ENCODE measurements around the gene FBXL17.

DNA sequence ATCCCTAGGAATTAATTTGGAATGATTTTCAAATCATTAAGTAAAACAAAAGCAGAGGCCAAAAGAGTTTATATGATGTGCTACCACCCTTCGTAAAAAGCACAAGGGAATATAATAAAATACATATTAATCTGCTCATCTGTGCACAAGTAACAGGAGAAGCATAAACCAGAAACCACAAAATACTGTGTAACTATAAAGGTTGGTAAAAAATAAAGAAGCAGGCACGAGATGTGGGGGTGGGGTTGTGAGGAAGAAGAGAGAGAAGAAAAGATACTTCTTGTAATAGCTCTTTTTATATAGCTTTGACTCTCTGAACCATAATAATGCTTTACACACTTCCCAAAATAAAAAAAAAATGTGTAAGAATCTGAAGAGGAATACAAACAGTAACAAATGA, 496.3 kb downstream of the FBXL17 start:
- no peak for TF ChIP-seq EZH2 (IDR thresholded peaks at IDR 0.05; ENCODE audit: insufficient read depth, poor library complexity, severe bottlenecking)
- no peak for TF ChIP-seq EZH2phosphoT487 (IDR thresholded peaks at IDR 0.05; ENCODE audit: insufficient read depth, low read depth)

All from GM23248 (cell line).